Suppressor macrophage treated with lipopolysaccharide for 4 hours (primary cell): Measurements from ENCODE around the gene ABCA2.
"Not testable (repeated sequence)": the region's sequence is repeated elsewhere in the genome, so short reads cannot be mapped to it uniquely, and the experiment has no call there.

Experiments used
- DNase-seq: peaks from one replicate; pipeline ENCODE4 v3.0.0-alpha.2; 2020

ABCA2 gene

DNA sequence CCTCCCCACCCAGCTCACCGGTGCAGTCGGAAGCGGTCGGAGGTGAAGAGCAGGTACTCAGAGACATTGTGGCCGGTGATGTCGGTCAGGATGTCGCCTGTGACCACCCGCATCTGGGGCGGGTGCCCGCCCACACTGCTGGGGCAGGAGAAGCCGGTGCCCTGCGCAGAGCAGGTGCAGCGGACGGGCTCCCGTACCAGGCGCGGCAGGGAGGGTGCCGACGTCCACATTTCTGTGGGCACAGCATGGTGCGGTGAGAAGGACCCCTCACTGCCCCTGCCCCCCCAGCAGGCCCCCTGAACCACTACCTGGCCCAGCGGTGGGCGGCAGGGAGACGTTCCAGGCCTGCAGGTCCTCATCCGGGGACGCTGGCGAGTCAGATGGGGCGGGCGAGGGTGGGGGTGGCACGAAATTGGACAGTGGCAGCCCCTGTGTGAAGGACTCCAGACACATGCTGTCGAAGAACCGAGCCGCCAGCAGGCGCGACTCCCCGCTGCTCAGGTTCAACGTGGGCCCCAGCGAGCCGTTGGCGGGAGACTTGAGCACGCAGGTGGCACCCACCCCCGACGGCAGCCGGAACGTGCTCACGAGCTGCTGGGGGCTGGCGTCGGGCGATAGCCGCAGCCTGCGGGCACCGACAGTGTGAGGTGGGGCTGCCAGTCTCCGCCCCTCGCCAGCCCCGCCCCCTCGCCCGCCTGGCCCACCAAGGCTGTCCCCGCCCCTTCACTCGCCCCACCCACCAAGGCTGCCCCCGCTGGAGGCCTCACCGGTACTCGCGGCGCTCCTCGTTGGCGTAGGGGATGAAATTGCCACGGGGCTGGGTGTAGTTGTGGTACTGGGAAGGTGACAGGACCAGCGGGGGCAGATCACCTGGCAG, 15.1 kb downstream of the ABCA2 start:
- no peak for DNase-seq

DNA sequence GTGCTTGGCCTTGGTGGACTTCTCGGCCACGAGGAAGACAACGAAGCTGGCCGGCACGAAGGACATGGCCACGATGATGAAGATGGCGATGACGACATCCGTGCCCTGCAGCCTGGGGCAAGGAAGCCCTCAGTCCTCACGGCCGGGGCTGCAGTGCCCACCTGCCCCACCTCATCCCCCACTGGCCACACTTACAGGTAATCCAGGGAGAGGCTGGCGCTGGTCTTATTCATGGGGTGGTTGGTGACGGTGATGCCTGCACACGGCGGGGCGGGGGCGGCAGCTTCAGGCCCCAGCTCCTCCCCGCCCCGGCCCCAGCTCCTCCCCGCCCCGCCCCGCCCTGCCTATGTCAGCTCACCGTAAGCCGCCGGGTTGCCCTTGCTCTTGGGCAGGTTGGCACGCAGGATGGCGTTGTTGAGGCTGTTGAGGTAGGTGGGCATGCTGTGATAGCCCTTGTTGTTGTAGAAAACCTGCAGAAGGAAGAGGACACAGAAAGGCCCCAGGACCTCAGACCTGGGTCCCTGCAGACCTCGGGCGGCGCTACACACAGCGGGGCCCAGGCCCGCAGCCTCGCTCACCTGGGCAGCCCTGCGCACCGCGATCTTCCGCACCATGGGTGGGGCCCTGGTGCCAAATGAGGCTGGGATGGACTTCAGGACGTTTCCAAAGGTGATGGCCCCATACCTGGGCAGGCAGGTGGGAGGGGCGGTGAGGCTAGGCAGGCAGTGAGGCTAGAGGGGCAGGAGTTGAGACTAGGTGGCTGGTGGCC, 15.9 kb downstream of the ABCA2 start:
- DNase-seq = no peak

DNA sequence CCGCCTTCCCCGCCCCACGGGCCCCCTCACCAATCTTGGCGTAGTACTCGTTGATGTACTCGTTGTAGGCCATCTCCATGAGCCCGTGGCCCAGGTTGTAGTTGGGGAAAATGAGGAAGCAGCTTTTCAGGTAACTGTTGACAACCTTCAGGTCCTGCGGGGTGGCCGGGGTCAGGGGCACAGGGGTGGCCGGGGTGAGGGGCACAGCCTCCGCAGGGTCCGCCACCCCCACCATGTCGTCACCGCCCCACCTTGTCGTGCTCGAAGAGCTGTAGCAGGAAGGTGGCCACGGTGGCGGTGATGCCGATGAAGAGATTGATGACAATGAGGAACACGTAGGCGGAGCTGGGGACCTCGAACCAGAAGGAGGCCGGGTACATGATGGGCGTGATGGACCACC, 16.9 kb downstream of the ABCA2 start:
- no peak for DNase-seq

DNA sequence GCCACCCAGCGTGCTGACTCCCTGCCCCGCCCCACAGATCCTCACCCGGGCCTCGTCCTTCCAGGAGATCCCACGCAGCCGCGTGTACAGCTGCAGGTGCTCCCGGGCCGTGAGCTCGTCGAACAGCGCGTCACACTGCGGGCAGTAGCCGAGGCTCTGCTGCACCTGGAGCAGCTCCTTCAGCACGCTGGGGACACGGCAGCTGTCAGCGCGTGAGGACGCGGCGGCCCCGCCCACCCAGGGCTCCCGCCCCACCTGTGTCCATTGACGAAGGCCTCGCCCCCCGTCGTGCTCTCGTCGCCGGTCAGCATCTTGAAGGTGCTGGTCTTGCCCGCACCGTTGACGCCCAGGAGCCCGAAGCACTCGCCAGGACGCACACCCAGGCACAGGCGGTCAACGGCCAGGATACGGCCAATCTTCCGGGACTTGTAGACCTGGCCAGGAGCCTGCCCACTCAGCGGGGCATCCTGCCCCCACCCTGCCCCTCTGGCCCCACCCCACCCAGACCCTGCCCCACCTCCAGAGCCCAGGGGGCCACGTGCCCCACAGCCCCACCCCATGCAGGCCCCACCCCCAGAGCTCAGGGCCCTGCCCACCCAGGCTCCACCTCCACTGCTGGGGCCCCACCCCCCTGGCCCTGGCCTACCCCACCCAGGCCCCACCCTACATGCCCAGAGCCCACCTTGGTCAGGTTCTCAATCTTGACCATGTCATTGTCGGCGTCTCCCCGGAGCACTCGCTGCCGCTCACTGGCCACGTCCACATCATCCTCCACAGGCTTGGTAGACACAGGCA, 17.9 kb downstream of the ABCA2 start:
- DNase-seq = no peak

DNA sequence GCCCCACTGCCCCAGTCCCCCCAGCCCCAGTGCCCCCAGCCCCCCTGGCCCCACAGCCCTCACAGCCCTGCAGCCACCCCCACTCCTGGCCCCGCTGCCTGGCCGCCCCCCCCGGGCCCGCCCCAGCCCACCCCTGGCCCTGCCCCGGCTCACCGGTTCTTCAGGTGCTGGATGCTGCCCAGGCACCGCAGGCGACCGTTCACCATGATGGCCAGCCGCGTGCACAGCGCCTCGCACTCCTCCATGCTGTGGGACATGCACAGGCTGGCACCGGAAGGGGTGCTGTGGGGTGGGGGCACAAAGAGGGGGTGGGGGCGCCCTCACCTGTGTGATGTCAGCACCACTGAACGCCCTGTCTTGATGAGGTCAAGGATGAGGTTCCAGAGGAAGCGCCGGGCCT, 18.8 kb downstream of the ABCA2 start:
- no peak for DNase-seq

DNA sequence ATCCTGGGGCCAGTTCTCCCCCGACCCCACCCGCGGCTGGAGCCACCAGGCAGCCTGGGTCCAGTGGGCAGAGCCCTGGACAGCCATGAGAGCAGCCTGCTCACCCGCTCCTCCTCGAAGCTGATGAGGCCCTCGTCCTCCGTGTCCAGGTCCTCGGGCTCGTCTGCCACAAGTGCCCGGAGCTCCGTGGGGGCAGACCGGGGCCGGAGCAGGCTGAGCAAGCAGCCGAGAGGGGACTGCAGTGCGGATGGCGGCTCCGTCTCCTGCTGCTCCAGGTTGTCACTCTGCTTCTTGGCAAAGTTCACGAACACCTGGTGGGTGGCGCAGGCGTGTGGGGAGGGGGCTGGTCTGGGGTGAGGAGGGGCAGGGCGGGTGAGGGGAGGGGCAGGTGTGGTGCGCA, 19.7 kb downstream of the ABCA2 start:
- no peak for DNase-seq

DNA sequence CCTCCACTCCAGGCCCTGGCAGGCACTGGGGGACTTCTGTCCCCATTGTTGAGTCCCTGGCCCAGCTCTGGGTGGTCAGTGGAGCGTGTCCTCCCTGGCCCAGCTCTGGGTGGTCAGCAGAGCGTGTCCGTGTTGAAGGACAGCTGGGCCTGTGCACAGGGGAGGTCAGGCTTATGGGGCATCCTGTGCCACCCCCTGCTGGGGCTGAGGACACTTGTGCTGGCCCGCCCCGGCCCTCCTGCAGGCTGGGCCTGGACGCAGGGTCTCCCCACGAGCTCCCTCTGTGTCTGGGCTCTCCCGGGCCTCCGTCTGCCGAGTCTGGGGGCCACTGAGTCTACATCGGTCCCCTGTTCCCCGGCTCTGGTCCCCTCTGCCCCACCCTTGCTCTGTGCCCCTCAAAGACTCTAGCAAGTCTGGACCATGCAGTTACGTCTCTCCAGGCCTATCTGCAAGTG, 20.2 kb downstream of the ABCA2 start:
- DNase-seq = no peak

DNA sequence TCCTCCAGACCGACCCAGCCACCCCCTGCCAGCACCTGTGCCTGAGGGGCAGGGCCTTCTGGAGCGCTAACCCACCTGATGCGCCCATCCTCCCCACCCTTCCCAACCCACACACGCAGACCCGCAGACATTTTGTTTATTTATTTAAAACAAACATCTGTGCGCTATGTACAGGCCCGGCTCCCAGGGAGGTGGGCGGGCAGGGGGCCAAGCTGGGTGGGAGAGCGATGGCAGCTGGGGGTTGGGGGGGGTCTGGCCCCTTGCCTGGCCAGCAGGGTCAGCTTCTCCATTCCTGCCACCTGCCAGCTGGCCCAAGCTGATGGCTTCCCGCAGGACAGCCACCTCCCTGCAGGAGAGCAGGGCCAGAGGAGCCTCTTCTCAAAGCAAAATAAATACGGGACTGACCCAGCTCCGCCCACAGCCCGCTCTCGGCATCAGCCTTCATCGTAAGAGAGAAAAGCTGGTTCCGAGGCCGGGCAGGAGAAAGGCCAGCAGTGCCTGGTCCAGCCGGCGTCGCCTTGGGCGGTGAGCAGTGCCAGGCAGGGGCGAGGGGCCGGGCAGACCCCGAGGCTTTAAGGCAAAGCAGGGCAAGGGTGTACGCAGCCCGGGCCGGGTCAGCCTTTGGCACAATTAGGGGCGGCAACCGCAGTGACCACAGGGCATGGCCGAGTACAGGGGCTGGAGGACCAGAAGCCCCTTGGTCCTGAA, 20.8 kb downstream of the ABCA2 start:
- DNase-seq = no peak

DNA sequence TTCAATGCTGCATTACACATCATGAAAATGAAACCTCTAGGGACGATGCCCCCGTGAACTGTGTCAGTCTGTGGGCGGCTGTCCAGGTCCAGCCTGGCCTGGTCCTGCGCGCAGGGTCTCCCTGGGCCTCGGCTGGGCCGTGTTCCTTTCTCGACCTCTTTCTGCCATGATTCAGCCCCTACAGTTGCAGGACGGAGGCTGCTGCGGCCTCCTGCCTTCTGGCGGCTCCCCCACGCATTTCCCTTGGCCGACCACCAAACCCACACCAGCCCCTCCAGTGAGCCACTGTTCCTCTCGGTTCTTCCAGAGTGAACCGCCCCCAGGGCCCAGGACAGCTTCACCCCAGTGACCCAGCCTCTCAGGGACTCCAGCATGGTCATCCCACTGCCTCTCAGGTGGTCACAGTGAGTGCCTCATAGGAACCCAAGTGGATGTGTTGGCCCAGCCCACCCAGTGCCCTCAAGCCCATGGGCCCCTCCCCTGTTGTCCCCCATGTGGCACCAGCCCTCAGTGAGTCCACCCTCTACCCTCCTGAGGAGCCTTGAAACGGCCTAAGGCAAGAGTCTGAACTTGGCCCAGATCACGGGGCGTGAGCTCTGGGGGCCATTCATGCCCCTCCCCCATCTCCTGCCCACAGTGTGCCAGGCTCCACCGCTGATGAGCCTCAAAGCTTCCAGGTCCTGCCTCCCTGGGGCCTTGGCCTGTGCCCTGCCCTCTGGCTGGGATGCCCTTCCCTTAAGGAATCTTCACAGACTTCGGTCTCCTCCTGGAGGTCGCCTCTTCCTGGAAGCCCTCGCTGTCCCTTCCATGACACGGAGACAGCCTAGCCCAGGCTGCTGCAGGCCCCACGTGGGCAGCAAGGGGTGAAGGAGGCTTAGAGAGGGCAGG, 21.7 kb downstream of the ABCA2 start:
- no peak for DNase-seq

DNA sequence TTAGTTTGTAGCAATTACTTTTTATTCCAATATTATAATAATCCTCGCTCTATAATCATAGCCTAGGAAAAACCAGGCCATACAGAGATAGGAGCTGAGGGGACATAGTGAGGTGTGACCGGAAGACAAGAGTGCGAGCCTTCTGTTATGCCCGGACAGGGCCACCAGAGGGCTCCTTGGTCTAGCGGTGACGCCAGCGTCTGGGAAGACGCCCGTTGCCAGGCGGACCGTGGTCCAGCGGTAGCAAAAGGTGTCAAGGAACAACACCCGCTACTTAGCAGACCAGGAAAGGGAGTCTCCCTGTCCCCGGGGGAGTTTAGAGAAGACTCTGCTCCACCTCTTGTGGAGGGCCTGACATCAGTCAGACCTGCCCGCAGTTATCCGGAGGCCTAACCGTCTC, 23.8 kb downstream of the ABCA2 start:
- not testable (repeated sequence) for DNase-seq

DNA sequence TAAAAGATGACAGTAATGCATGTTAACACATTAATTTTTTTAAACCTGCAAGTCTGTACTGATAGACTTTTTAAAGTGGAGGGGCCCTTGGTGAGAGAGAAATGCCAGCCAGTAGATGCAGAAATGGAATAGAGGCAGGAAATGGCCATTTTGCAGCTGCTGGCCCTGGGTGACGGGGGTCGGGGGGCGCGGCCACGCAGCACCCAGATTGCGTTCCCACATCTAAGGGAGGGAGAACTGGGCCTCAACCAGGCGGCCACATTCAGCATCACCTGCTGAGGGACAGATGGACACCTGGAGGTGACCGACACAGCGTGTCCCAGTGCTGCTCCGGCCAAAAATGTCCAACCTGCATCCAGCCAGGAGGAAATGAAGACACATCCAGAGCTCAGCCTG, 25.4 kb downstream of the ABCA2 start:
- no peak for DNase-seq

DNA sequence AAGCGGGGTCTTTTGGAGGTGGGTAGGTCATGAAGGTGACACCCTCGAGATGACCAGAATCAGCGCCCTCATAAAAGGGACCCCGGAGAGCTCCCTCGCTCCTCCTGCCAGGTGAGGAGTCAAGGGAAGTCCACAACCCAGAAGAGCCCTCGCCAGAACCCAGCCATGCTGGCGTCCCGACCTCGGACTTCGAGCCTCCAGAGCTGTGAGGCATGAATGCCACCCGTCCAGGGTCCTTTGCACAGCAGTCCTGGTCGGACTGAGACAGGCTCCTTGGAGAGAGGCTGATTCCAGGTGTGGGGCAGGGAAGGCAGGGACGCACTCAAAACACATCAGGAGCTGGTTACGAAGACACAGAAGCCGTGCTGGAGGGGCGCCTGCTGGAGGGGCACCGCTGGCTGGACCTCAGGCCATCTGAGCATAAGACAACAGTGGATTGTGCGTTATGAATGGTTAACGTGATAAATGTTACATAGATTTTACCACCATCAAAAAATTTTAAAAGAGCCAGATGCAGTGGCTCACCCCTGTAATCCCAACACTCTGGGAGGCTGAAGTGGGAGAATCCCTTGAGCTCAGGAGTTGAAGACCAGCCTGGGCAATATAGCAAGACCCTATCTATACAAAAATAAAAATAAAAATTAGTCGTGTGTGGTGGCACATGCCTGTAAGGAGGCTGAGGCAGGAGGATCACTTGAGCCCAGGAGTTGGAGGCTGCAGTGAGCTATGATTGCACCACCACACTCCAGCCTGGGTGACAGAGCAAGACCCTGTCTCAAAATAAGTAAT, 26.0 kb downstream of the ABCA2 start:
- DNase-seq = no peak

DNA sequence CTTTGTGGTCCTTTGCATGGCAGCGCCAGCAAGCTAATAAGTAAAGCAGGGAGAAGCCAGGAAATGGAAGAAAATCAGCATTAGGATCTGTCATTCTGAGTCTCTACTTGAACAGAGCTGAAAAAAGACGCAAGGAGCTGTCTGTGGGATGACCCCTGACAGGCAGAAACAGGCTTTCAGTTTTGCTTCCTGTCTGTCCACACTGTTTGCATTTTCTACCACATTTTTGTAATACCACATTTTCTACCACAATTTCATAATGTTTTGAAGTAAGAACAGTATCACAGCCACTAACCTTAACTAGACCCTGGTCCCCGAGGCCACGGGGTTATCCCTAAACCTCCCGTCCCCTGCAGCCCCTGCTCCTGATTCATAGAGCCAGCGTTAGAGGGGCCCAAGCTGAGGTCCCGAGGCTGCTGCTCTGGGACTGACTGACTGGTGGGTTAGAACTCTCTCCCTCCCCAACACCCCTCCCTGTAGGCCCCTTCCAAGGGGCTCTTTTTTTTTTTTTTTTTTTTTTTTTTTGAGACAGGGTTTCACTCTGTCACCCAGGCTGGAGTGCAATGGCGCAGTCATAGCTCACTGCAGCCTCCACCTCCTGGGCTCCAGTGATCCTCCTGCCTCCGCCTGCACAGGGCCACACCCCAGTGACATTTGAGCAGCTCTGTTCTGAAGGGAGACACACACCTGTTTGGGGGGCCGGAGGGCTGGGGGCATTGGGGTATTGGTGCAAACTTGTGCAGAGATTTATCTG, 27.7 kb downstream of the ABCA2 start:
- DNase-seq = peak; percentile 85

DNA sequence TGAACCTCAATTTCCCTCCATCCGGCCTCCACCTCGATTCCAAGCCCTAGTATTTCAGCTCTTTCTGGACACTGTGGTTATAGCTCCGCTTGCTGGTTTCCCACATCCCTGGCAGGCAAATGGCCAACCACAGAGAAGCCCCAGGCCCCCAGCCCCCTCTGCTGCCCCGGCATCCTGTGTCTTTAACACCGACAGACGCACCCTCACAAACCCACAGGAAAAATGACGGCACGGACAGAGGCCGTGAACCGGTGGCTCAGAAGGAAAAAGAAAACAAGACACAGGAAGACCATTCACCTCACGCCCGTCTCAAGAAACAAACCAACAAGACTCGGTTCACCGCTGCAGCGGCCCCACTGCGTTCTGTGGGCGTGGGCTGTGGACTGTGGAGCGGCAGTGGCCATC, 30.2 kb downstream of the ABCA2 start:
- DNase-seq = no peak

DNA sequence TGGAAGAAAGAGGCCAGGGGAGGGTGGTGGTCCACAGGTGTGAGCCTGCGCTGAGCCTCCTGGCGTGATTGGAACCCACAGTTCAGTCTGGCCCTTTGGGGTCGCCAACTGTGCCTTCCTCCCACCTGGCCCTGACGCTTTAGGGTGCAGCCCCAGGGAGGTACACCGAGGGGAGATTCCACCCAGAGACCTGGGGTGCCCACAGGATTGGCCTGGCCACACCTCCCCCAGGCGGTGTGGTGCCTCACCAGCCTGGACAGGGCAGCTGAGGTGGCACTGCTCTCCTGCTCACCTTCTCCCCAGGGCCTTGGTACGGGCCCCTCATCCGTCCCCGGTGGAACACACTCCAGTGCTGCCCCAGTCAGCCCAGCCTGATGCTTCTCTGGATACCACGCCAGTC, 30.7 kb downstream of the ABCA2 start:
- no peak for DNase-seq

DNA sequence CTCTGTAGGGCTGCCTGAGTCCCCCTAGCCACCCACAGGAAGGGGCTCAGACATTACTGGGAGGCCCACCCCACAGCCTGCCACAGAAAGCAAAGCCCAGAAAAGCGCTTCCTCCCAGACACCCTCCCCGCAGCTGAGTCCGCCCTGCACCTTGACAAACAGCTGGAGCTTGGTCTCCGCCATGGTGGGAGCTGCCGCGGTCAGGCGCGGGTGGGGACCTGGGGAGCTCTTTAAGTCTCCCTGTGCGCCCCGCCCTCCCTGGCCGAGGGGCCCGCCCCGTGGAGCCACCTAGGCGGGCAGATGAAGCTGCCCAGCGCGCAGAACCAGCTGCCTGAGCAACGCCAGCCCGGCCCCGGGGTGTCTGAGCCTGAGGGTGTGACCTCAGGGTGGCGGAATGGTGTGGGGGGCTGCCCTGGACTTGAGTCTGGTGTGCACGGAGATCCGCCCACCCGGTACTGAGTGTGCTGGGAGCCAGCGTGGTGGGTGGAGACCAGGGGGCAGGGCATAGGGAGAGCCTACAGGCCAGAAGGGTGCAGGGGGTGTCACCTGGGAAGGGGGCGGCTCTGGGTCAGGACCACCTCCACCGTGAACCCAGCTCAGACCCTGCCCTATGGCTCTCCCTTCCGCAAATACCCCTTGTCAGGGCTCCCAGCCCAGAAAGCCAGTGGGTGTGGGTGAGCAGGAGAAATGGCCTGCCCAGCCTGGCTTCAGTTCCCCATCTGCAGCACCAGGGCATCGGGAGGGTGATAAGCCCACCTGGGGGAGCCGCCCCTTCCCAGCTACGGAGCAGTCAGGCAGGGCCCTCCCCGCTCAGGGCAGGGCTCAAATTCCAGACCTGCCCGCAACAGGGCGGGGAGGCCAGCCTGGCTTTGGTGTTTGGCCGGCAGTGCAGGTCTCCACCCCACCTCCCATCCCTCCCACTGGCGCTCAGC, 31.4 kb downstream of the ABCA2 start, which contains the start of gene CLIC3:
CLIC3 (minus strand) TSS at position 208 of the 932 bp plus-strand sequence; CDS start at position 183, 25 bp downstream.
- DNase-seq = peak; percentile 10

DNA sequence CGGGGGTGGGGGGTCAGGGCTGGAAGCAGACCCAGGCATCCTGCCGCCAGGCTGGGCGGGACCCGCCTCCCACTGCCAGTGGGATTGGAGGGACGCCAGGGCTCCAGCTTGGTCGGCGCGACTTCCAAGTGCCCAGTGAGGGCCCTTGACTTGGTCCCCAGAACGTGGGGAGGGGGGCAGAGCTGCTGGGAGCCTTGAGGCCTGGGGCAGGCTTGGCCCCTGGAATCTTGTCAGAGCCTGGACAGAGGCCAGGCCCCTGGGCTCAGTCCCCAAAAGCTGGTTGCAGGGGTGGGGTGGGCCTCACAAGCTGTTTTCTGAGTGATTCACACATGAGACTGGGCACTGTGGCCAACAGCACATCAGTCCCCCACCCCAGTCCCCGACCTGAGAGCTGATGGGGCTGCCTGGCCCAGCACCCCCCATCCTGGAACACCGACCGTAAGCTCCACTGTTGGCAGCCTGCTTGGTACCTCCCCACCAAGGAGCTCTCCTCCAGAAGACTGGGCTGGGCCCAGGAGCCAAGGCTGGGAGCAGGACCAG, 32.2 kb downstream of the ABCA2 start:
- no peak for DNase-seq

DNA sequence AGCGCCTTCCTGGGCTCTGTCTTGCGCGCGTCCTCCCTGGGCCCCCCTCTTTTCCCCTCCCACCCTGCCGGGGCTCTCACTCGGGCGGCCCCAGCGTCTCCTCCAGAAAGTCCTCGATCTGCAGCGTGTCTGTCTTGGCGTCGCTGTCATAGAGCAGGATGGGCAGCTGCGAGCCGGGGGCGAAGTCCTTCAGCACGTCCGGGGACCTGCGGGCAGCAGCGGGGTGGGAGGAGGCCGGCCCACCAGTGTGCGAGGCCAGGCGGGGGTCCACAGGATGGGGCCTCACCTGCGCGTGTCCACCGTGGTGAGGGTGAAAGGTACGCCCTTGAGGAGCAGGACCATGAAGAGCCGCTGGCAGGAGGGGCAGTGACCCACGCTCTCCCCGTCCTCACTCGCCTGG, 32.7 kb downstream of the ABCA2 start:
- no peak for DNase-seq

DNA sequence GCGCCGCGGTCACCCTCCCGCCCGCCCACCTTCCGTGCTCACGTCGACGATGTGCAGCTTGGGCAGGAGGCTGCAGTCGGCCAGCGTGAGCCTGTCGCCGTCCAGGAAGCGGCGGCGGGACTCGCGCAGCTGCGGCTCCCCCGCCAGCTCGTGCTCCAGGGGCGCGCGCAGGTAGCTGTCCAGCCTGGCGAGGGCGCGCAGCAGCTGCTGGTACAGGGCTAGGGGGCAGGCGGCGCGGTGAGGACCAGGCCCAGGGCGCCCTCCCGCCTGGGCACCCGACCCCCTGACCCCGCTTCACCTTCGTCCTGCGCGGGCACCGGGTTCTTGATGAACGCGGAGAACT, 33.2 kb downstream of the ABCA2 start:
- no peak for DNase-seq
